ENCODE measurements around the gene TAC3.
"Not testable (repeated sequence)": the region's sequence is repeated elsewhere in the genome, so short reads cannot be mapped to it uniquely, and the experiment has no call there.

TAC3 gene

DNA sequence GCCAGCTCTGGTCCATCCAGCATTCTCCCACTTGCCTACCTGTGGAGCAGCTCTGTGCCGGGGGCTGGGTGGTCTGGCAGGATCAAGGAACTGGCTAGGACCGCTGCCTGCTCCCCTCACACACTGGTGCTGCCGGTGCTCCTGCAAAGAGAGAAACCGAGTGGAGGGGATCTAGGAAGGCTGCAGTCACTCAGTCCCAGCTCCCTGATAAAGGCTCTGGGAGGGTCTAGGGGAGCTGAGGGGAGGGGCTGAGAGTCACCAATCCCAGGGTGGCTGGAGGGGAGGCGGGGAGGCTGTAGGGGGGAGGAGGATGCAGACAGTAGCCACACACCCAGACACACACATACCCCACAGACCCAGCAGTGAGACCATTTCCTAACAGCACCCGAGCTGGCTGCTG lies at the start of gene TAC3:
Gene TAC3 (minus strand): TSS at position 182 of the 400 bp plus-strand sequence. CDS start 732 bp downstream, outside the sequence.
- DNase-seq, result no peak

DNA sequence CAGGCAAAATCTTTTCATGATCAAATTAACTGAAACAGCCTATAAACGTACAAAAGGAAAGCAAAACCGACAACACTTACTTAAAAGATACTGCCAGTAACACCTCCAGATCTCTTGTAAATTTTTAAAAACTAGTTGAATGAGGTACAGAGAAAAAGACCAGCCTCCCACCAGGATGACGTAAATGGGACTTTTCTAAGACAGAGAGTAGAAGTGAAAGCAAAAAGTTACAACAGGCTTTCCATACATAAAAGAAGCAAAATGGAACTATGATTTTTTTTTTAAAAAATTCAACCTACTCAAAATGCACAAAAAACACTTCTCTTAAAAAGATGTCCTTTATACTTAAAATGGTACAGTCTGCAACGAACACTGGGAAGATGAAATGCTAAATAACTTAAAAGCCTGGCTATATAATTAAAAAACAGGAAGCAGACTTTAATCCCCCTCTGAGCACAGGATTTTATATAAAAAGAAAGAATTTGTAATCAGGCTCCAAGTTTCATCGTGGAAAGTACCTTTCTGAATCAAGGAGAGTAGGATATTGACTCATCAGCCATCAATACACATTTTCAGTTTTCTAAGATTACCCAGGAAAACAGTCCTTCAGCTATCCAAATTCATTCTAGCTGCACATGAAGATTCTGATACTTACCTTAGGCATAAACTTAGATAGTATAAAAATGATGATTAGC lies 47.8 kb upstream of the TAC3 start:
- no peak for DNase-seq

DNA sequence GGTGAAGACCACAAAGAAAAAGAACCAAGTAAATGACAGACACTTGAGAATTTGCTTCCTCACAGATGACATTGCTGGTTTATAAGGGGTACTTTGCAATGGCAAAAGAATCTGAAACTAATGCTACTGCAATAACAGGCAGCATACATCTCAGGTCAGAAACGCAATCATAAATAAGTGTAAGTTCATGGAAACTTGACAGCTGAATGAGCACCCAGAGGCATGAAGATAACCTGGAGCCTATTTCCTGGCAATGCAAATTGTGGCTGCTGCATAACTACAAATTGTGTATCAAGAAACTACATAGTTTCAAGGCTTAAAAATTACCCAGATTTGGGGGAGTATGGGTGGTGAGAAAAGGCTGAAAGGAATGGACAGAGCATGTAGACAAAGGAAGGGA lies 42.1 kb upstream of the TAC3 start:
- DNase-seq, result no peak

DNA sequence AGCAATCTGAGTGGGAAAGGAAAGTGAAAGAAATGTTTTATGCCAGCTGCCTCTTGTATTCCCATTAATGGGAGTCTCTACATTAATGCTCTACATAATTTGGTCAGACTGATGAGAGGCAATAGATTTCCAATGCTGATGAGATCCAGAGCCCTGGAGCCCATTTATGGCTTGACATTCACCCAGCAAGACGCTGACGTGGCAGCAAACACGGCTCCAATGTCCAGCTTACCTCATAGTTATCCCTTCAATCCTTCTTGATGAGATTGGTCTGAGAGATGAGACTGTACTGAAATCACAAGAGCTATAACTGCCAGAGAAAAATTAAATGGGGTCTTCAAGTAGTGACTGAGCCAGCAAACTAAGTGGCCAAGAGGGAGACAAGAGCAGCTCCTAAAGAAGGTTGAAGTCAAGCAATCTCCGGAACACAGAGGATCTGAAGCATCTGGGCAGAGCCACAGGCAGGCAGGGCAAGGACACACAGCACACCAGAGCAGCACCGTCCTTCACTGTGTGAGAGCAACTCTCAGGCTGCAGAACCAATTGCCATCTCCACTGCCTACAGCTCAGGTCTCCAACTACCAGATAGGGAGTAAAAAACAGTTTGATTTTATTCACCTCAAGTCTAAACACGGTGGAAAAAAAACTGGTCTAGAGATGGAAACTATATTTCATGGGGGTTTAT lies 40.9 kb upstream of the TAC3 start:
- DNase-seq, result no peak

DNA sequence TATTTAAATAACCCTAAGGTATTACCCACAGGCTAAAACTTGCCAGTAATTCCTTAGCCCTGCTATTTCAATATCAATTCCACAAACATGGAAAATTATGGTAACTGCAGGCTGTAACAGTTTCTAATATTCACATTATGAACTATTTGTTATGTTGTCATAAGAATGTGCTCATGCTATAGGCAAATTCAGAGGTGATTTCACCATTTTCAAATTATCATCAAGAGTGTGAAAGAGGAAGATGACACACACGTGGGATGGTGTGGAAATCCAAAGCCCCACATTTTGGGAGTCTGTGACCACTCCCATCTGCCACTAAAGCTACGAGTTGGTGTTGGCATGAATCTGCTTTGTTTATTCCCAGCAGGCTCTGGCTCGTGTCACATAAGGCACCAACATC lies 39.5 kb upstream of the TAC3 start:
- DNase-seq, result no peak

DNA sequence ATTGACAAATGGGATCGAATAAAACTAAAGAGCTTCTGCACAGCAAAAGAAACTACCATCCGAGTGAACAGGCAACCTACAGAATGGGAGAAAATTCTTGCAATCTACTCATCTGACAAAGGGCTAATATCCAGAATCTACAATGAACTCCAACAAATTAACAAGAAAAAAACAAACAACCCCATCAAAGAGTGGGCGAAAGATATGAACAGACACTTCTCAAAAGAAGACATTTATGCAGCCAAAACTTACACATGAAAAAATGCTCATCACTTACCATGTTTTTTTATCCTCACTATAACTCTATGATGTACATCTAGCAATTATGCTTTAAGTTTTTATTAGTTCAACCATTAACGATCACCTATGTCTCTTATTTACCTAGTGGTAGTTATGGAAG lies 37.6 kb upstream of the TAC3 start:
- DNase-seq, result not testable (repeated sequence)

DNA sequence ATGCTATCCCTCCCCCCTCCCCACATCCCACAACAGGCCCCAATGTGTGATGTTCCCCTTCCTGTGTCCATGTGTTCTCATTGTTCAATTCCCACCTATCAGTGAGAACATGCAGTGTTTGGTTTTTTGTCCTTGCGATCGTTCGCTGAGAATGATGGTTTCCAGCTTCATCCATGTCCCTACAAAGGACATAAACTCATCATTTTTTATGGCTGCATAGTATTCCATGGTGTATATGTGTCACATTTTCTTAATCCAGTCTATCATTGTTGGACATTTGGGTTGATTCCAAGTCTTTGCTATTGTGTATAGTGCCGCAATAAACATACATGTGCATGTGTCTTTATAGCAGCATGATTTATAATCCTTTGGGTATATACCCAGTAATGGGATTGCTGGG lies 36.8 kb upstream of the TAC3 start:
- DNase-seq, result not testable (repeated sequence)

DNA sequence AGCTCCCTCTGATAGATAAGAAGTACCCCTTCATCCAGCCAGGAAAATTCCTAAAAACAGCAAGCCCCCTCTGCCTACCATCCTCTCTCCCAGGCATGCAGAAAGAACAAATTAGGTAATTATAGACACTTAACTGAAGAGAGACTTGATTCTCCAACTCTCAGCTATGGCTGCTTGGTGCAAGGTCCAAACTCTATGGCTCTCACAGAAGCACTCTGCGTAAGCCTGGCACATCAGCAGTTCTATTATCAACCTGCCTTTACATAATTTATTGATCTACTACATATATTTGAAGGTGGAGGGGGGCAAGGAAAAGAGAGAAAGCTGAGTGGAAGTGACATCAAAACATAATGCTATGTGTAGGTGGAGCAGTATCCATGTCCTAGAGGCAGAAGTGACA lies 34.7 kb upstream of the TAC3 start:
- DNase-seq, result no peak

DNA sequence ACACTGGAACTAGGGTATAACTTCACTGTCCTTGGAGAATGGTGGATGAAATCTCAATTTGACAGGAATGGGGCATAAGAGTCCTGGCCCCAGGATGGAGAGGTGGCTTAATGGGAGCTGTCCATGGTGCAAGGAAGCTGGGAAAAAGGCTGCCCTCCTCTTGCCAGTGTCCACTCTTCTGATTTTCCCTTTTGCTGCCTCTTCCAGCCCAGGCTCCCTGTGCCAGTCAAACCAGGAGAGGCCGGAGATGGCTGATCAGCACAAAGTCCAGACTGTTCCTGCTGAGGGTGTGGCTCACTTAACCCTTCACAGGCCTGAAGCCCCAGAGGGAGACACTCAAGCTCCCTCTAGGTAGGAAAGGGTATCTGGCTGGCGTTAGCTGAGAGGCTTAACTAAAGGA lies 33.6 kb upstream of the TAC3 start, which contains the start of gene MYO1A:
Gene MYO1A (minus strand): TSS at position 240 of the 400 bp plus-strand sequence. CDS start 1,806 bp downstream, outside the sequence.
- DNase-seq, result no peak

DNA sequence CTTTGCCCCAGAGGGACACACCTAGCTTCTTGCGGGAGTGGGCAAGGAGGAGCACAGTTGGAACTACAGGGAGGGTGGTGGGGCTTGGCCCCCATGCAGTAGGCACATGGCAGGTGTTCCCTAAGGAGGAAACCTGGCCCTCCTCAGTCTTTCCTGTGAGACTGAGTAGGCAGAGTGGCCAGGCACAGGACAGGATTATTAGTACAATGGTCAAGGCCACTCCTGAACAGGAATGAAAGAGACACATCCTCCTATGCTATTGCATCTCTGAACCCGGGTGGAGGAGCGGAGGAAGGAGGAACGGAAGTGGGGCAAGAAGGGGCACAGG lies 32.8 kb upstream of the TAC3 start:
- DNase-seq, result no peak

DNA sequence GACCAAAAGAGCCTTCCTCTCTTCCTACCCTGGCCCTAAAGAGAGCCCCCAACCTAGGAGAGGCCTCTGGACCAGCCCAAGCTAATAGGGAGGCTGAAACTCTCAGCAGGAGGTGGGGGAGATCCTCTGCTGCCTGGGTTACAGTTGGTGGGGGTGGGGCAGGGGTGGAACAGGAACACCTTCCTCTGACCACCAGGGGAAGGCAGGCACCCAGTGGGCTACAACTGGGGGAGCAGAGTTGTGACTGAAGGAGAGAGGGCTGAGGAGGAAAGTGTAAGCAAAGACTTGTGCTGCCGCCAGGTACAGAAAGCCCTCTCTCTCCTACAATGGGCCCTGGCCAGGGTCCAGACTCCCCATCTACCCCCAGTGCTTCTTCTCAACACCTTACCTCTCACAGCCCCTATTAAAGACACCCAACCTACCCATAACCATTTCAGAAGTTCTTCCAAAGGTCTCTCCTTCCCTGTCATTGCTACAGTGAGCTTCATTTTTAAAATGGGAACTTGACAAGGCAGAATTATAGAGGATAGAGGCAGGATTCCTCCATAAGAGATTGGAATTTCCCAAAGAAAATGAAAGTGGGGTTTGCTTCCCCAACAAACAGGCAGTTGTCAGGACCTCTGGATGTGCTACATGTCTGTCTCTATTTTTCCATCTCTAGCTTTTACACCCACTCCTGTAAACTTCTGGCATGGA lies 32.2 kb upstream of the TAC3 start:
- no peak for DNase-seq

DNA sequence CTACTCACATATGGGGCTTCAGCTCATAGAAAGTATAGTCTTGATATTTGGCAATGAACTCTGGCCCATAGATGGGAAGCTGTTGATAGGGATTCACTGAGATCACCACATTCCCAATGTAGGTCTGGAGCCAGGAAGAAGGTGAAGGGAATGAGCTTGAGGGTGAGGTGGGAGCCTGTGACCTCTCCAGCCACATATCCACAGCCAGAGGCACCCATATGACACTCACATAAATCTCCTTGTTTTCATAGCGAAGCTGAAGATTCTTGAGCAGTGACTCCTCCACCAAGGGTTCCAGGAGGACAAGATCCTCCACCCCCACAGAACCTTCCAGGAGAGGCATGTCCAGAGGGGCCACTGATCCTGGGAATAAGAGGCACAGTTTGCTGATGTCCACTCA lies 31.7 kb upstream of the TAC3 start:
- no peak for DNase-seq

DNA sequence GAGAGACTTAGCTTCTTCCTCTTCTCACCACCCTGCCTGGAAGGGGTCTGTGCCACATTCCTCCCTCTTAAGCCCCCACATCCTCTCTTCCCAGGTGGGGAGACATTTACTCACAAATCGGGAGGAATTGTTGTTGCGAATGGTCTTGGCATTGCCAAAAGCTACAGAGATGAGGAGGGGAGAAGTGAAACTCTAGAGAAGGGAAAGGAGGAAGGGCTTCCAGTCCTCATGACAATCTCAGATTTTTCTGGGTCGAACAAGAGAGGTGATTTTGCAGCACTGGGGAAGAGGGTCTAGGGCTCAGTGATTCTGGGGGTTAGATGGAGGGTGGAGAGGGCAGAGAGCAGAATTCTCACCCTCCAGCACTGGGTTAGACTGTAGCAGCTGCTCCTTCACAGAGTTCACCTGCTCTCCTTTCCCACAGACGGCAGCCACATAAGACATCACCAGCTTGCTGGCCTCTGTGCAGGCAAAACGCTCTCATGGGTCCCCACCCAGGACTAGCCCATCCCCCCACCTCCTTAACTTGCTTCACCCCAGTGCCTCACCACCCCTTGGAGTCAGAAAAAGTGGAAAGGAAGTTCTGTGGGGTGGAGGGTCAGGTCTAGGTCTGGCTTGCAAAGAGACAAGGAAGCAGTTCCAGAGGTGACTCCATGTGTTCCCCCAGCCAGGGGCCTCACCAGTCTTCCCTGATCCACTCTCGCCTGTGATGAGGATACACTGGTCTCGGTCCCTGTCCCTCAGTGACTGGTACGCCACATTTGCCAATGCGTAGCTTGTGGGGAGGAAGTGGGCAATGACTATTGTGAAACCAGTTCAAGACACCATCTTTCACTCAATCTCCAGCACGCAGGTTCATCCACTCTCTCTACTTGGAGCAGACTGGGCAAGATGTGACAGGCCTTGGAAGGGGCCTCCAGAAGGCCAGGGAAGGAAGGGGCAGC lies 30.9 kb upstream of the TAC3 start:
- no peak for DNase-seq

DNA sequence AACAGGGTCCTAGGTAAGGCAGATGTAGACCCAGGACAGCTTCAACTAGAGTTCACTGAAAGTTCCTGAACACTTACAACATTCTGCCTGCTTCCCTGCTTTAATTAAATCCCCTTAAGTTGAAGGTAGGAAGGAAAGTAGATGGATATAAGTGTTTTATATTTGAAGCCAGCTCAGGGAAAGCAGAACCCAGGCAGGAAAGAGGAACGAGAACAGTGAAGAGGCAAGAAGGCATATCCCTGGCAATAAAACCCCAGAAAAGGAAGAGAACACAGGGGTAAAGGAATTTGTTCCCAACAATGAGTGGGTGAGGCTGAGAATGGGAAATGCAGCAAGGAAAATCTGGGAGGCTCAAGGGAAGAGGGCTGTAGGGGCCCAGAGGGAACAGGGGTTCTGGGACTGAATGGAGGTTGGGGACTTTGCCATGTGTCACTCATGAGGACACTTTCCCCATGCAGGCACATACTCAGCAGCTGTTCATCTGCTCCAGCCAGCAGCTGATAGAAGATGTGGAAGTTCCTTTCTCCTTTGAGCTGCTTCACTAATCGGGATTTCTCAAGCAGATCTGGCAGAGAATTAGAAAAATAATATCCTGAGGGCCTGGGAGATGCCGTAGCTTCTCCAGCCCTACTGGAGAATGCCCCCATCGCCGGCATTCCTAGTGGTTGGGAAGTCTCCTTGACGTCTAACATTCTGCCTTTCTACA lies 29.9 kb upstream of the TAC3 start:
- no peak for DNase-seq

DNA sequence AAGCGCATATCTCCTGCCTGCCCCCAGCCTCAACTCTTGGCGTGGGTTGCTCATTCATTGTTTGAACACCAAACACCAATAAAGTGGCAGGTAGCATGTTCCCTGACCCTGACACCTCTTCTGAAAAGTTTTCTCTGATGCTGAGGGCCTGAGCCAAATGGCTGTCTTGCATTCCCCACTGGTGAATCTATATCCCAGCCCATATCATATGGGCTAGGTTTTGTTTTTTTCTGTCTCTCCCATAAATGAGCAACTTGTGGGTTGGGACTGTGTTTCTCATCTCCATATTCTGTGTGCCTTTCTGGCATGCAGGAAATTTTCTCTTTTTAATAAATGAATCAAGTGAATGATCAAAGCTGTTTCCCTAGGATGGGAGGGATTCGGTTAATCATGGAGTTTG lies 28.6 kb upstream of the TAC3 start:
- DNase-seq, result no peak

DNA sequence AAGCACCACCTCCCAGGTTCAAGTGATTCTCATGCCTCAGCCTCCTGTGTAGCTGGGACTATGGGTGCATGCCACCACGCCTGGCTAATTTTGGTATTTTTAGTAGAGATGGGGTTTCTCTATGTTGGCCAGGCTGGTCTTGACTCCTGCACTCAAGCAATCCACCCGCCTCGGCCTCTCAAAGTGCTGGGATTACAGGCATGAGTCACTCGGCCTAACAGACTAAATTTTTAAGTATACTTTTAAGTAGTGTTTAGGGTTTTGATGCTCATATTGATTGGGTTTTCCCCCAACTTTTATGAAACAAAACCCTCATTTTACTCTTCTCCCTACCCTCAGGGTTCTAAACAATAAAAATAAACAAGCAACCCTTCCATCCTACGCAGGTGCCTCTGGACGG lies 28.1 kb upstream of the TAC3 start:
- DNase-seq, result no peak

DNA sequence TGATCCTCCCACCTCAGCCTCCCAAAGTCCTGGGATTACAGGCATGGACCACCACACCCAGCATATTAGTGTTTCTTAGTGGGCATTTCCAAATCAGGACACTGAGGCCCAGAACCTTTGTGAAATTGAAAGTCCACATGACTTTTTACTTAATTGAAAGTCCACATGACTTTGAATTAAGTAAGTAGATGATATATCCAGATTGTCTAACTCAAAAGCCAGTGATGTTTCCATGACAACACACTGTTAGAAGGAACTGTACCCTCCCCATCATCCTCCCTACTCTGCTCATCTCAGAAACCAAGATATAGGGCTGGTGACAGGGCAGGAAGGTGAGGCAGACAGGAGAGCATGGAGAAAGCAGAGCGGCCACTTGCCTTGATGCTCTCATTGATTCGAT lies 26.4 kb upstream of the TAC3 start:
- DNase-seq, result no peak

DNA sequence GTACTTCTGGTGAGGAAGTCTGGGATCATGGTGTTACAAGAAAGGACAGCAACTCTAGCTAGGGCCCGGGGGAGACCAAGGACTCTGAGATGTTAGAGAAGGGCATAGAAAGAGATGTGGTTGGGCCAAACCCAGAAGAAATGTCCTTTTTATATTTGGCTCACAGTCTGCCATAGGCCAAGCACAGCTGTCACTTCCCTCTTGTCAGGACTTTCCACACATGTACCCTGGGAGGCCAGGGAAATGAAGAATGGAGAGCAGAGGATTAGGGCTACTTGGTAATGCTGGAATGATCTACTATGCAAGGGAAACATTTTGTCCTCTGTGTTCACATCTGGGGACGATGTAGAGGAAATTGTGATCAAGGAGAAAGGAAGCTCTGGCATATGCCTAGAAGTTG lies 24.4 kb upstream of the TAC3 start:
- no peak for DNase-seq

DNA sequence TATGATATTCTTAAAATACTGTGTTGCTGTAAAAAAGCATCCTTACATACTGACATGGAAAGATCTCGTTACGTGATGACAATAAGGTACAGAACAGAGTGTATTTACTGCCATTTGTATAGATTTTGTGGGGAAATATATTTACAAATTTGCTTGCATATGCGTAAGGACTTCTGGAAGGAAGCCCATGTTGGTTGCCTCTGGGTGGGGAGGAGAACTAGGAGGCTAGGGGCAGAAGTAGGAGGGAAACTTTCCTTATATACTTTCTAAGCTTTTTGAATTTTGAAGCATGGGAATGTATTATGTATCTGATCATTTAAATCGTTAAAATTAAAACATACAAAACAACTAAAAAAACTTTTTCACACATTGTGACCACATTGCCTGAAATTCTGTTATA lies 23.9 kb upstream of the TAC3 start:
- no peak for DNase-seq

DNA sequence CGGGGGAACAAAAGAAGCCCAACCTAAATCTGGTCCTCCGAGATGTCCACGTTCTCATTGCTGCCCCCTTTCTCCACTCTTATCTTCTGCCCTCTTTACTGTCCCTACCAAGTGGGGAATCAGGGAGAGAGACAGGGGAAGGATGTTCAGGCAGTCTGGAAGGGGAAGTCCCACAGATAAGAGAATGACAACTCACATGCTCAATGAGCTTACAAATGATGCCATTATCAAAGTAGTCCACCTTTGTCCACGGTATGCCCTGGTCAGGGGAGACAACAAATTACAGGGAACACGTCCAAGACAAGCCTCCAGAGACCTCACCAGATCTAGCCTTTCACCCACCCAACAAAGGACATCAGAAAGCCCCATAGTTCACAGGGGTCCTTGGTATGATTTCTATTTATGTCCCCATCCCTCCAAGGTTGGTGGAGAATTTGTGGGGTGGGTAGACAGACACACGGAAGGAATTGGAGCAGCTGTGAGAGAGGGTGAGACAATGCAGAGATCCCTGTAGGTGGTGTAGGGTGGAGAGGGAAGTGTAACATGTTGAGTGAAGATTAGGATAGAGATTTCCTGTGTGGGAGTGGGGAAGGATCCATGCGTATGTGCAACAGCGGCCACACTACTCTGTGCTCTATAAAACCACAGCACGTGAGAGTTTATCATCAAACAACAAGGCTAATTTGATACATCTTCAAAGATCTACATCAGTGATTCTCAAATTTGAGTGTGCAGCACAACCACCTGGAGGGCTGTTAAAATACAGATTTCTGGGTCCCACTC lies 22.9 kb upstream of the TAC3 start:
- DNase-seq, result no peak

DNA sequence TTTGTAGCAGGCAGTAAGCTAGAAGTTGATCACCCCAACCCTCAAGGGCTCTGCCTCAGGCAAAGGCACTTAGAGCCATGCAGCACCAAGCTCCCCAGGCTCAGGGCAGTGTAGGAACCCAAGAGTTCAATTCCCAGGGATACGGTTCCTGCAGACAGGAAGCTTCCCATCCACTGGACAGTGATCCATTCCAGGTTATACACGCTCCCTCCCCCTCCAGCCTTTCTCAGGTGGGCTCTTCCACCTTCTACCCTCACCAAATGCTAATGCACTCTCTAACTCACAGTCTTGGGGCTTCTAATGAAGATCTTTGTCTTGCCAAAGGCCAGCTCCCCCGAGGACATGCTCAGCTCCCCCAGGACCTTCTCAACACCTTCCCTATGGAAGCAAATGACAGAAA lies 20.9 kb upstream of the TAC3 start:
- DNase-seq, result no peak

DNA sequence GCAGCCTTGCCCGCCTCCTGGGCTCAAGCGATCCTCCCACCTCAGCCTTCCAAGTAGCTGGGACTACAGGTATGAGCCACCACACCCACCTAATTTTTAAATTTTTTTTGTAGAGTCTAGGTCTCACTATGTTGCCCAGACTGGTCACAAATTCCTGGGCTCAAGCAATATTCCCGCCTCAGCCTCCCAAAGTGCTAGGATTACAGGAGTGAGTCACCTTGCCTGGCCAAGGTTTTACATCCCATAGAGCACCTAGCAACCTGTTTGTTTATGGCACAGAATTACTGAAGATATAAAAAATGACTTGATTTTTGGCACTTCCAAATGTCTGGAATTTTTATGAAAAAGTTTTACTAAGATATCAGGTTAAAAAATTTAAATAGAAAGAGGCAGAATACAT lies 17.1 kb upstream of the TAC3 start:
- DNase-seq, result no peak
